ENCODE results near the gene COLEC11.

DNA sequence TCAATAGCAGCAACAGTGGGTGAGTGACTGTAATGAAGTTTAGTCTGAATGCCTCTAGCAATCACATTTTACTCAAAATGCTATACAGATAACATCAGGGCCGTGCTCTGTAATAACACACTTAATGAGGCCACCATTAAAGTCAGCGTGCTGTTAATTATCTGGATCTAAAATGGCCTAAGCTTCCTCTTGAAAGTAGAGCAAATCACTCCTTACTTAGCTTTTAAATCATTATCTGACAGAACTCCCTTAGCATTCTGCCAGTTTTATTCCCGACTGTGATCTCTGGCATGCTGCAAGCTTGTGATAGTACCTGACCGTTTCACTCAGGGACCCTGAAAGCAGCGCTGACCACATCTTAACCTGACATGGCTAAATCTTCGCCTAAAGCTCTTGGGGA is 10.8 kb upstream of the COLEC11 start:
- TF ChIP-seq, protein P1, sequence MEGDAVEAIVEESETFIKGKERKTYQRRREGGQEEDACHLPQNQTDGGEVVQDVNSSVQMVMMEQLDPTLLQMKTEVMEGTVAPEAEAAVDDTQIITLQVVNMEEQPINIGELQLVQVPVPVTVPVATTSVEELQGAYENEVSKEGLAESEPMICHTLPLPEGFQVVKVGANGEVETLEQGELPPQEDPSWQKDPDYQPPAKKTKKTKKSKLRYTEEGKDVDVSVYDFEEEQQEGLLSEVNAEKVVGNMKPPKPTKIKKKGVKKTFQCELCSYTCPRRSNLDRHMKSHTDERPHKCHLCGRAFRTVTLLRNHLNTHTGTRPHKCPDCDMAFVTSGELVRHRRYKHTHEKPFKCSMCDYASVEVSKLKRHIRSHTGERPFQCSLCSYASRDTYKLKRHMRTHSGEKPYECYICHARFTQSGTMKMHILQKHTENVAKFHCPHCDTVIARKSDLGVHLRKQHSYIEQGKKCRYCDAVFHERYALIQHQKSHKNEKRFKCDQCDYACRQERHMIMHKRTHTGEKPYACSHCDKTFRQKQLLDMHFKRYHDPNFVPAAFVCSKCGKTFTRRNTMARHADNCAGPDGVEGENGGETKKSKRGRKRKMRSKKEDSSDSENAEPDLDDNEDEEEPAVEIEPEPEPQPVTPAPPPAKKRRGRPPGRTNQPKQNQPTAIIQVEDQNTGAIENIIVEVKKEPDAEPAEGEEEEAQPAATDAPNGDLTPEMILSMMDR (conservative IDR thresholded peaks at IDR 0.05) = no peak
- no peak for TF ChIP-seq ZFX (IDR thresholded peaks at IDR 0.05)

Measured in C4-2B (cell line).